GM18502 (cell line): Measurements from ENCODE around the gene SULF2.

ENCODE experiments used
- ATAC-seq: cut with Tn5 transposase; IDR thresholded peaks from one replicate; pipeline ENCODE4 v1.9.1; 2021; ENCODE audit warnings: mild to moderate bottlenecking; ENCODE audit not compliant: unreplicated experiment, poor library complexity

The SULF2 gene

GRCh38 chr20:47694021-47694818 is 91.1 kb downstream of the SULF2 start:
- ATAC-seq = no peak

- no peak for ATAC-seq
Observed at GRCh38 chr20:47691625-47692024, 93.7 kb downstream of the SULF2 start.

- no peak for ATAC-seq
Observed at GRCh38 chr20:47689731-47690130, 95.5 kb downstream of the SULF2 start.

- ATAC-seq = no peak
Observed at GRCh38 chr20:47688385-47689381, 96.6 kb downstream of the SULF2 start.

GRCh38 chr20:47687095-47687987 is 97.9 kb downstream of the SULF2 start:
- no peak for ATAC-seq

- ATAC-seq = no peak
Observed at GRCh38 chr20:47686545-47686944, 98.7 kb downstream of the SULF2 start.

GRCh38 chr20:47684306-47685080 is 100.8 kb downstream of the SULF2 start:
- ATAC-seq = no peak

GRCh38 chr20:47682916-47683315 is 102.4 kb downstream of the SULF2 start:
- no peak for ATAC-seq

- ATAC-seq = no peak
Observed at GRCh38 chr20:47682028-47682783, 103.1 kb downstream of the SULF2 start.

GRCh38 chr20:47680804-47681529 is 104.3 kb downstream of the SULF2 start:
- no peak for ATAC-seq

- ATAC-seq = no peak
Observed at GRCh38 chr20:47679462-47679861, 105.8 kb downstream of the SULF2 start.

- no peak for ATAC-seq
Observed at GRCh38 chr20:47678536-47678935, 106.7 kb downstream of the SULF2 start.

- ATAC-seq = no peak
Observed at GRCh38 chr20:47677635-47678453, 107.4 kb downstream of the SULF2 start.

GRCh38 chr20:47676912-47677634 is 108.2 kb downstream of the SULF2 start:
- no peak for ATAC-seq

GRCh38 chr20:47676219-47676721 is 109.0 kb downstream of the SULF2 start:
- ATAC-seq = no peak
